ENCODE data around the gene CHI3L2. TPM values are rescaled to one million over a fixed set of nuclear protein-coding genes. Genes with fewer than 3 reads are reported as not detected.

Gene CHI3L2
- total and polyA plus RNA-seq, 2 of the 13 experiments (the other 11 are each of a cell fraction or from before 2014, with no cell fraction given) = 0.46 to 1.7 TPM

- Histone ChIP-seq H2AFZ (ENCODE audit: low read length) (no peak overlapping the region), H3K27ac (ENCODE audit: extremely low read length, insufficient read depth, low read length) (no peak overlapping the region), H3K4me3 (replicated peaks in 1 of 3; ENCODE audit: insufficient read depth in 1 of 3, low read depth in 2 of 3, low read length in 3 of 3) (no peak overlapping the region), H3K4me2 (ENCODE audit: low read depth, low read length) (no peak overlapping the region), H3K4me1 (ENCODE audit: insufficient read depth, low read length) (peaks cover 44% of the 10 kb centered on the region), H3K9me3 (ENCODE audit: low read length) (no peaks in the 10 kb centered on the region), H3K9ac (ENCODE audit: insufficient read depth, low read depth, low read length) (no peak overlapping the region), H3K79me2 (ENCODE audit: insufficient read depth, low read length) (no peaks in the 10 kb centered on the region), H3K36me3 (replicated peaks in 1 of 2; ENCODE audit: control insufficient read depth in 1 of 2, insufficient read depth in 2 of 2, low read length in 2 of 2) (no peaks in the 10 kb centered on the region), H4K20me1 (ENCODE audit: insufficient read depth, low read length) (no peaks in the 10 kb centered on the region), H3K27me3 (ENCODE audit: control insufficient read depth in 1 of 2, insufficient read depth in 2 of 2, low read length in 2 of 2) (no peaks in the 10 kb centered on the region; a peak in 1 of 5 replicates)
- intact Hi-C loops (cut with micrococcal nuclease; ENCODE audit: unreplicated experiment) = loop anchor here (5.0 kb wide), 2 partner anchors 127 to 188 kb away; no protein-coding TSS in a partner anchor
- BruUV-seq (replicated peaks) = no TSS peak
- no peak for ATAC-seq
- FAIRE-seq = no peak
- CTCF ChIA-PET (ENCODE audit: low intra/inter-chr PET ratio, low total read pairs) = no interaction called here
- no peak for DNase-seq (ENCODE audit: low spot score)
- in situ Hi-C loops (cut with HindIII; ENCODE audit: extremely low pct_ligation_motif_present, low pct_unique_long_range_greater_than_20kb) = loop anchor here (5.0 kb wide), 2 partner anchors 112 to 182 kb away; no protein-coding TSS in a partner anchor
- 63% methylated on average over 6 of the region's 6 CpGs for WGBS (ENCODE audit: low lambda C conversion rate)
- POLR2A ChIA-PET = interaction anchor here (1.5 kb wide), 1 partner anchor 197 kb away, joined by 4 read pairs; no protein-coding TSS in a partner anchor
- TF ChIP-seq ZSCAN20 (CRISPR knock-in tag; IDR thresholded peaks at IDR 0.05; ENCODE audit: borderline replicate concordance) (no peak), SP140L (CRISPR knock-in tag; IDR thresholded peaks at IDR 0.05; ENCODE audit: borderline replicate concordance) (no peak), NFAT5 (CRISPR knock-in tag; IDR thresholded peaks at IDR 0.05) (no peak), AGO2 (optimal IDR thresholded peaks at IDR 0.05; ENCODE audit: low read depth, low read length) (no peak), ZNF503 (CRISPR knock-in tag; IDR thresholded peaks at IDR 0.05) (no peak), ZNF235 (CRISPR knock-in tag; IDR thresholded peaks at IDR 0.05; ENCODE audit: borderline replicate concordance) (no peak), AKAP8 (CRISPR knock-in tag; IDR thresholded peaks at IDR 0.05) (no peak), PLSCR1 (CRISPR knock-in tag; IDR thresholded peaks at IDR 0.05; ENCODE audit: borderline replicate concordance) (no peak), AFF4 (CRISPR knock-in tag; IDR thresholded peaks at IDR 0.05) (no peak), SP5 (CRISPR knock-in tag; IDR thresholded peaks at IDR 0.05; ENCODE audit: borderline replicate concordance, low read depth) (no peak), ZNF724P (CRISPR knock-in tag; IDR thresholded peaks at IDR 0.05; ENCODE audit: borderline replicate concordance) (no peak)
Measured at GRCh38 chr1:111220302-111220890, 7.1 kb upstream of the CHI3L2 start.

Measured in HepG2 (cell line).